Mesenchymal stem cell (in vitro differentiated cells and primary cell): ENCODE data around the gene FAM174B.

Experiments used
- DNase-seq: peaks from one replicate; pipeline ENCODE4 v3.0.0-alpha.2; 2013
- H2AFZ ChIP-seq: one replicate; pipeline ENCODE4 v1.6.1; 2013; ENCODE audit warnings: low read depth, mild to moderate bottlenecking, control low read depth, inconsistent platforms, low read length, moderate library complexity
- H2AK5ac ChIP-seq: 2 replicates; pipeline ENCODE4 v1.6.1; 2013; ENCODE audit warnings: low read length, moderate library complexity, mild to moderate bottlenecking, inconsistent platforms; ENCODE audit not compliant: severe bottlenecking
- H2BK120ac ChIP-seq: one replicate; pipeline ENCODE4 v1.6.1; 2013; ENCODE audit warnings: low read depth, mild to moderate bottlenecking, inconsistent platforms, low read length, moderate library complexity
- H2BK12ac ChIP-seq, 2 experiments: one replicate each; pipeline ENCODE4 v1.6.1; 2013; ENCODE audit warnings: inconsistent platforms in 2 of 2, low read length in 2 of 2, mild to moderate bottlenecking in 2 of 2, moderate library complexity in 2 of 2, control low read depth in 1 of 2
- H2BK15ac ChIP-seq: one replicate; pipeline ENCODE4 v1.6.1; 2013; ENCODE audit warnings: mild to moderate bottlenecking, low read depth, inconsistent platforms; ENCODE audit not compliant: poor library complexity, severe bottlenecking
- H2BK5ac ChIP-seq: 2 replicates; pipeline ENCODE4 v1.6.1; 2013; ENCODE audit warnings: low read depth, mild to moderate bottlenecking, low read length, control low read depth, inconsistent platforms; ENCODE audit not compliant: poor library complexity, severe bottlenecking
- H3K14ac ChIP-seq, 2 experiments: one replicate each; pipeline ENCODE4 v1.6.1; 2013; ENCODE audit warnings: inconsistent platforms in 2 of 2, low read length in 2 of 2, control low read depth in 1 of 2, mild to moderate bottlenecking in 1 of 2, moderate library complexity in 1 of 2
- H3K18ac ChIP-seq, 2 experiments: one replicate each; pipeline ENCODE4 v1.6.1; 2013; ENCODE audit warnings: inconsistent platforms in 2 of 2, low read length in 2 of 2, control low read depth in 1 of 2, low read depth in 1 of 2, mild to moderate bottlenecking in 1 of 2
- H3K23ac ChIP-seq, 2 experiments: one replicate each; pipeline ENCODE4 v1.6.1; 2013; ENCODE audit warnings: inconsistent platforms in 2 of 2, low read length in 2 of 2, mild to moderate bottlenecking in 2 of 2, moderate library complexity in 2 of 2, control low read depth in 1 of 2
- H3K27ac ChIP-seq: 2 replicates; pipeline ENCODE4 v1.5.1; 2013; ENCODE audit warnings: mild to moderate bottlenecking, moderate library complexity, low read length, control low read depth, inconsistent platforms; ENCODE audit not compliant: poor library complexity, severe bottlenecking
- H3K27me3 ChIP-seq, 2 experiments: 2 replicates each; pipeline versions ENCODE4 v1.6.1 to v1.7.0; 2013; ENCODE audit warnings: low read length in 2 of 2, mild to moderate bottlenecking in 2 of 2, moderate library complexity in 2 of 2, control low read depth in 1 of 2, inconsistent platforms in 1 of 2; ENCODE audit not compliant: control insufficient read depth in 1 of 2, insufficient read depth in 1 of 2
- H3K36me3 ChIP-seq, 2 experiments: 2 replicates each; pipeline versions ENCODE4 v1.6.1 to v1.7.0; 2013; ENCODE audit warnings: low read length in 2 of 2, control low read depth in 1 of 2, inconsistent platforms in 1 of 2, low read depth in 1 of 2, mild to moderate bottlenecking in 1 of 2; ENCODE audit not compliant: insufficient read depth in 2 of 2, control insufficient read depth in 1 of 2
- H3K4ac ChIP-seq, 2 experiments: one replicate each; pipeline ENCODE4 v1.6.1; 2013; ENCODE audit warnings: inconsistent platforms in 2 of 2, low read length in 2 of 2, mild to moderate bottlenecking in 2 of 2, moderate library complexity in 2 of 2, control low read depth in 1 of 2, low read depth in 1 of 2
- H3K4me1 ChIP-seq: 2 replicates; pipeline ENCODE4 v1.6.1; 2013; ENCODE audit warnings: low read depth, low read length, control low read depth; ENCODE audit not compliant: control insufficient read depth, insufficient read depth
- H3K4me2 ChIP-seq: 2 replicates; pipeline ENCODE4 v1.6.1; 2013; ENCODE audit warnings: low read length, mild to moderate bottlenecking, inconsistent platforms; ENCODE audit not compliant: poor library complexity, severe bottlenecking
- H3K4me3 ChIP-seq, 2 experiments: 2 replicates each; pipeline versions ENCODE4 v1.5.1 to v1.7.0; 2013; ENCODE audit warnings: low read length in 2 of 2, mild to moderate bottlenecking in 2 of 2, control low read depth in 1 of 2, low read depth in 1 of 2; ENCODE audit not compliant: insufficient read depth in 1 of 2
- H3K79me1 ChIP-seq: replicated peaks from 2 replicates; pipeline ENCODE4 v1.6.1; 2013; ENCODE audit warnings: mild to moderate bottlenecking, control low read depth, low read length, inconsistent platforms; ENCODE audit not compliant: poor library complexity, severe bottlenecking
- H3K9ac ChIP-seq: 2 replicates; pipeline ENCODE4 v1.7.0; 2013; ENCODE audit warnings: mild to moderate bottlenecking, low read length, moderate library complexity
- H3K9me3 ChIP-seq: 2 replicates; pipeline ENCODE4 v1.7.0; 2013; ENCODE audit warnings: mild to moderate bottlenecking, low read length; ENCODE audit not compliant: control insufficient read depth
- H4K8ac ChIP-seq: one replicate; pipeline ENCODE4 v1.6.1; 2013; ENCODE audit warnings: inconsistent platforms, mild to moderate bottlenecking, low read length, moderate library complexity
- H4K91ac ChIP-seq: one replicate; pipeline ENCODE4 v1.6.1; 2013; ENCODE audit warnings: mild to moderate bottlenecking, low read length, inconsistent platforms
- WGBS: methylation state at CpG from one replicate; pipeline ENCODE4 v1.1.7; 2013; ENCODE audit warnings: mixed read lengths; 5-methylcytosine and 5-hydroxymethylcytosine counted together

Gene FAM174B

DNA sequence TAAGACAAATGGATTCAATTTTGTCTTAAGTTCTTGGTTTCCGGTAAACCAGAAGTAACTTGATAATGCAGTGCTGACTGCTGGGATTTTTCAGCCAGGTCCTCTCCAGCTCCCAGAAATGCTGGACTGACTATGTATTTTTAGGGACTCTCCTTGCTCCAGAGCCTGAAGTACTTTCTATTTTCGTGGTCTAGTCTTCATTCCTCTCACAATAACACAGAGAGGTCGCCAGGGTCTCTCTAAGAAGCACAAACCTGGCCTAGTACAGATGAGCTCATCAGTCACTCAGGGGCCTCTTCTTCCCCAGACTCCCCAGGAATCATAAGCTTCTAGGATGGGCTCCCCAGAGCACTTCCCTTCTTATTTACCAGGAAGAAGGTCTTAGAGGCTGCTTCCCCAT, 85.8 kb downstream of the FAM174B start:
- no peaks in the 10 kb centered on the region for H3K4me1 ChIP-seq
- H3K27me3 ChIP-seq = peaks cover 0 to 17% of the 10 kb centered on the region in 2 experiments
- H4K8ac ChIP-seq = no peak overlapping the region
- no peak overlapping the region for H4K91ac ChIP-seq
- H2BK5ac ChIP-seq = no peak overlapping the region
- no peak for DNase-seq
- no peak overlapping the region for H3K23ac ChIP-seq
- no peak overlapping the region for H3K18ac ChIP-seq
- no peak overlapping the region for H3K4me3 ChIP-seq
- H2AFZ ChIP-seq = no peak overlapping the region
- H2AK5ac ChIP-seq = no peak overlapping the region
- WGBS = 42% methylated on average over 3 of the region's 3 CpGs
- H2BK12ac ChIP-seq = no peak overlapping the region
- no peak overlapping the region for H3K4ac ChIP-seq
- H3K9me3 ChIP-seq = no peaks in the 10 kb centered on the region
- H3K27ac ChIP-seq = no peak overlapping the region
- H3K9ac ChIP-seq = no peak overlapping the region
- no peaks in the 10 kb centered on the region for H3K79me1 ChIP-seq
- H3K4me2 ChIP-seq = no peak overlapping the region
- no peak overlapping the region for H2BK120ac ChIP-seq
- no peak overlapping the region for H2BK15ac ChIP-seq
- H3K14ac ChIP-seq = no peak overlapping the region
- H3K36me3 ChIP-seq = no peaks in the 10 kb centered on the region
